K562 (cell line): ENCODE data around the gene RNASE2. TPM values are rescaled to one million over a fixed set of nuclear protein-coding genes. Genes with fewer than 3 reads are reported as not detected.
A peak's percentile ranks its signal among the peaks of the same experiment; 100 is the strongest.

Experiments used
- CEBPZ ChIP-seq: fragments of 150-350 bp; IDR thresholded peaks from 2 replicates; pipeline ENCODE4 v1.6.1; 2014; ENCODE audit warnings: low read depth, mild to moderate bottlenecking, low read length, borderline replicate concordance
- CGGBP1 ChIP-seq: fragments of 250-450 bp; sonication (Bioruptor Pico); IDR thresholded peaks from 2 replicates; pipeline ENCODE4 v1.9.0; 2021; ENCODE audit warnings: mild to moderate bottlenecking
- FOXK1 ChIP-seq: sonication (generic); formaldehyde crosslinking; IDR thresholded peaks from 2 replicates; pipeline ENCODE4 v1.8.0; 2022; ENCODE audit warnings: missing genetic modification reagents, mild to moderate bottlenecking, borderline replicate concordance
- KLF13 ChIP-seq: fragments of 450-650 bp; IDR thresholded peaks from 2 replicates; pipeline ENCODE4 v1.6.1; 2016; ENCODE audit warnings: missing genetic modification characterization, low read depth, mild to moderate bottlenecking, missing compliant biosample characterization, moderate library complexity, borderline replicate concordance
- MAFK ChIP-seq: IDR thresholded peaks from 2 replicates; pipeline ENCODE4 v1.6.1; 2011; ENCODE audit warnings: low read length, improper control_type of control experiment
- PHF8 ChIP-seq: fragments of 200-600 bp; sonication (generic); IDR thresholded peaks from 2 replicates; pipeline ENCODE4 v1.6.1; 2012; ENCODE audit warnings: mixed run types, mild to moderate bottlenecking, inconsistent platforms, low read length, moderate library complexity, borderline replicate concordance
- RBM14 ChIP-seq: fragments of 200-400 bp; formaldehyde crosslinking; IDR thresholded peaks from 2 replicates; pipeline ENCODE4 v1.6.1; 2018; ENCODE audit warnings: low read depth, mild to moderate bottlenecking, low read length, moderate library complexity, borderline replicate concordance; ENCODE audit not compliant: insufficient read depth
- SMC3 ChIP-seq: conservative IDR thresholded peaks from 2 replicates; pipeline ENCODE4 v1.6.1; 2011; ENCODE audit warnings: low read depth, low read length, improper control_type of control experiment; ENCODE audit not compliant: insufficient read depth
- TAL1 ChIP-seq: fragments of 450-650 bp; IDR thresholded peaks from 2 replicates; pipeline ENCODE4 v1.6.1; 2016; ENCODE audit warnings: mild to moderate bottlenecking
- TCF3 ChIP-seq: sonication (generic); formaldehyde crosslinking; IDR thresholded peaks from 2 replicates; pipeline ENCODE4 v1.4.0; 2020; ENCODE audit warnings: mild to moderate bottlenecking, missing genetic modification reagents
- ZNF280A ChIP-seq: fragments of 450-650 bp; IDR thresholded peaks from 2 replicates; pipeline ENCODE4 v1.6.1; 2018; ENCODE audit warnings: mild to moderate bottlenecking, low read depth; ENCODE audit not compliant: partially characterized antibody
- ZNF431 ChIP-seq: sonication (generic); formaldehyde crosslinking; IDR thresholded peaks from 2 replicates; pipeline ENCODE4 v1.8.0; 2022; ENCODE audit warnings: mild to moderate bottlenecking, missing genetic modification reagents
- ZNF764 ChIP-seq: fragments of 250-450 bp; sonication (Bioruptor Pico); IDR thresholded peaks from 2 replicates; pipeline ENCODE4 v1.4.0; 2020; ENCODE audit warnings: low read depth, mild to moderate bottlenecking, moderate library complexity
- polyA plus RNA-seq, 8 experiments: library from polyadenylated mRNA; depleted of rRNA in 4 of 8; stranded (reverse) in 5 of 8; unstranded in 3 of 8; fragments of >200 nt; fragmentation: Nextera tagmentation in 2 of 8; fragmentation: Illumina TruSeq in 1 of 8; extraction: Ambion mirVana in 2 of 8; extraction: Trizol in 1 of 8; gene quantifications; 2 replicates each; pipeline versions ENCODE4 v1.2.1 to v1.2.3, GENCODE V29; 2011 to 2014; ENCODE audit warnings: inconsistent platforms in 1 of 8, missing spikeins in 1 of 8
- total RNA-seq, 7 experiments: library from RNA; depleted of rRNA in 6 of 7; stranded (reverse); fragments of >200 nt in 6 of 7; fragmentation: Illumina TruSeq in 2 of 7; extraction: Trizol in 2 of 7; gene quantifications; 2 replicates each; pipeline versions ENCODE4 v1.2.1 to v1.2.3, GENCODE V29; 2011 to 2021; ENCODE audit warnings: low replicate concordance in 1 of 7
- TF ChIP-seq, protein P1 (sequence below), 2 experiments: fragments of 450-650 bp; IDR thresholded peaks; 2 replicates each; pipeline ENCODE4 v1.6.1; 2016
- TF ChIP-seq, protein P2 (sequence below): conservative IDR thresholded peaks from 2 replicates; pipeline ENCODE4 v1.6.1; 2011; ENCODE audit warnings: low read depth, mild to moderate bottlenecking, low read length; ENCODE audit not compliant: control insufficient read depth
- TF ChIP-seq, protein P3 (sequence below): sonication (generic); formaldehyde crosslinking; IDR thresholded peaks from 2 replicates; pipeline ENCODE4 v1.8.0; 2022; ENCODE audit warnings: mild to moderate bottlenecking, missing genetic modification reagents

Gene RNASE2
- total and polyA plus RNA-seq, 9 of the 15 experiments (the other 6 are each of a cell fraction or from before 2014, with no cell fraction given), result not detected

DNA sequence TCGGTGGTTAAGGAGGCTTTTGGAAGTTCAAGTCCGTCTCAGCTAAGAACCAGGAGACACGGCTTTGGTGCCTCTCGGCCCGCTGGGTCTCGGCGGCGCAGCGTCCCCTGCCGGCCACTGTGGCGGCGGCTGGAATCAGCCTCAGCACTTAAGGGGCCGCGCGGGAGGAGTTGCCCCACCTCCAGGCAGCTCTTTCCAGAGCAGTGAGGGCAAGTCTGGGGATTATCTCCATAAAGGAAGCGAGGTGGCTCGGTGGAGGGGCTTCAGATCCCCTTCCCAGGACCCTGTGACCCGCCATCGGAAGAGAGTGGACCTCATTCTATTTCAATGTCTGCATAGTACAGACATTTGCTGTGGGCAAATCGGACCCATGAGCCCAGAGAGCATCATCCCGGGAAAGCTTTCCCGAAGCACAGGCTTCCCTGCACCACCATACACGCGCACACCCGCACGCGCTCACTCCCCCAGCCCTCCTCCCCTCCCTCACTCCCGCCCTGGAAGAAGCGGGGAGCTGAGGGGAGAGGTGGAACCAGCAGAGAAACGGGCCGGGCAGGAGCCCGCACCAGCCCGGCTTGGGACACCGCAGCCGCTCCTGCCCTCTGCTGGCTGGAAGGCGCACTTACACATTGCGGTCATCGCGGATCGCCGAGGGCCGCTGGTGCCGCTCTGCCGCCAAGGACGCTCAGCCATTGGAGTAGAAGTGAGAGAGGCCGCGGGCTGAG is 15.9 kb downstream of the RNASE2 start (continued):
- no peak for TF ChIP-seq CEBPZ
- TF ChIP-seq, protein P1, sequence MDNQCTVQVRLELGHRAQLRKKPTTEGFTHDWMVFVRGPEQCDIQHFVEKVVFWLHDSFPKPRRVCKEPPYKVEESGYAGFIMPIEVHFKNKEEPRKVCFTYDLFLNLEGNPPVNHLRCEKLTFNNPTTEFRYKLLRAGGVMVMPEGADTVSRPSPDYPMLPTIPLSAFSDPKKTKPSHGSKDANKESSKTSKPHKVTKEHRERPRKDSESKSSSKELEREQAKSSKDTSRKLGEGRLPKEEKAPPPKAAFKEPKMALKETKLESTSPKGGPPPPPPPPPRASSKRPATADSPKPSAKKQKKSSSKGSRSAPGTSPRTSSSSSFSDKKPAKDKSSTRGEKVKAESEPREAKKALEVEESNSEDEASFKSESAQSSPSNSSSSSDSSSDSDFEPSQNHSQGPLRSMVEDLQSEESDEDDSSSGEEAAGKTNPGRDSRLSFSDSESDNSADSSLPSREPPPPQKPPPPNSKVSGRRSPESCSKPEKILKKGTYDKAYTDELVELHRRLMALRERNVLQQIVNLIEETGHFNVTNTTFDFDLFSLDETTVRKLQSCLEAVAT (IDR thresholded peaks at IDR 0.05), result peak in 1 of 2 experiments; percentile 80; a peak in 2 of 4 replicates
- TF ChIP-seq TCF3 (CRISPR knock-in tag), result no peak
- TF ChIP-seq TAL1, result no peak
- TF ChIP-seq ZNF764, result no peak
- TF ChIP-seq MAFK, result no peak
- TF ChIP-seq PHF8, result peak; percentile 37; the same call in 1 of the 2 replicates
- TF ChIP-seq, protein P2, sequence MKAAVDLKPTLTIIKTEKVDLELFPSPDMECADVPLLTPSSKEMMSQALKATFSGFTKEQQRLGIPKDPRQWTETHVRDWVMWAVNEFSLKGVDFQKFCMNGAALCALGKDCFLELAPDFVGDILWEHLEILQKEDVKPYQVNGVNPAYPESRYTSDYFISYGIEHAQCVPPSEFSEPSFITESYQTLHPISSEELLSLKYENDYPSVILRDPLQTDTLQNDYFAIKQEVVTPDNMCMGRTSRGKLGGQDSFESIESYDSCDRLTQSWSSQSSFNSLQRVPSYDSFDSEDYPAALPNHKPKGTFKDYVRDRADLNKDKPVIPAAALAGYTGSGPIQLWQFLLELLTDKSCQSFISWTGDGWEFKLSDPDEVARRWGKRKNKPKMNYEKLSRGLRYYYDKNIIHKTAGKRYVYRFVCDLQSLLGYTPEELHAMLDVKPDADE, result no peak
- no peak for TF ChIP-seq ZNF280A
- TF ChIP-seq KLF13 (tag), result no peak; the same call in 1 of the 2 replicates
- TF ChIP-seq, protein P3, sequence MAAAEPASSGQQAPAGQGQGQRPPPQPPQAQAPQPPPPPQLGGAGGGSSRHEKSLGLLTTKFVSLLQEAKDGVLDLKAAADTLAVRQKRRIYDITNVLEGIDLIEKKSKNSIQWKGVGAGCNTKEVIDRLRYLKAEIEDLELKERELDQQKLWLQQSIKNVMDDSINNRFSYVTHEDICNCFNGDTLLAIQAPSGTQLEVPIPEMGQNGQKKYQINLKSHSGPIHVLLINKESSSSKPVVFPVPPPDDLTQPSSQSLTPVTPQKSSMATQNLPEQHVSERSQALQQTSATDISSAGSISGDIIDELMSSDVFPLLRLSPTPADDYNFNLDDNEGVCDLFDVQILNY, result no peak
- TF ChIP-seq FOXK1 (CRISPR knock-in tag), result no peak
- TF ChIP-seq RBM14, result no peak
- TF ChIP-seq SMC3, result peak; percentile 58
- TF ChIP-seq CGGBP1 (CRISPR knock-in tag), result no peak
- no peak for TF ChIP-seq ZNF431
